Epithelial cell of proximal tubule (primary cell): ENCODE results near the gene GMNN. TPM values are rescaled to one million over a fixed set of nuclear protein-coding genes. Genes with fewer than 3 reads are reported as not detected.

Experiments
- DNase-seq: peaks from one replicate; pipeline ENCODE4 v3.0.0-alpha.2; 2011; ENCODE audit warnings: low read depth
- H3K4me3 ChIP-seq: 2 replicates; pipeline ENCODE4 v1.5.1; 2011; ENCODE audit warnings: low read depth, mild to moderate bottlenecking, low read length
- CTCF ChIP-seq: conservative IDR thresholded peaks from 2 replicates; pipeline ENCODE4 v1.5.1; 2012; ENCODE audit warnings: low read depth, mild to moderate bottlenecking, low read length
- total RNA-seq: library from RNA; depleted of rRNA; stranded (reverse); fragments of >200 nt; gene quantifications from 2 replicates; pipeline ENCODE4 v1.2.3, GENCODE V29; 2015

The GMNN gene
- total RNA-seq, 1 donor from 2014 or later: 65.3 TPM

GRCh38 chr6:24778121-24778520 lies 3.4 kb downstream of the GMNN start:
- no peak for TF ChIP-seq CTCF
- no peak for DNase-seq
- H3K4me3 ChIP-seq: no peak overlapping the region

GRCh38 chr6:24778878-24779277 lies 4.1 kb downstream of the GMNN start:
- no peak for DNase-seq
- H3K4me3 ChIP-seq: no peak overlapping the region
- no peak for TF ChIP-seq CTCF

GRCh38 chr6:24779416-24780016 lies 4.8 kb downstream of the GMNN start:
- no peak for DNase-seq
- TF ChIP-seq CTCF: no peak
- no peak overlapping the region for H3K4me3 ChIP-seq

GRCh38 chr6:24780206-24780605 lies 5.5 kb downstream of the GMNN start:
- no peak for TF ChIP-seq CTCF
- DNase-seq: no peak
- no peak overlapping the region for H3K4me3 ChIP-seq

GRCh38 chr6:24788031-24788665 lies 13.4 kb downstream of the GMNN start:
- TF ChIP-seq CTCF: no peak
- no peak for DNase-seq
- H3K4me3 ChIP-seq: no peak overlapping the region

GRCh38 chr6:24795106-24795505 lies 20.4 kb downstream of the GMNN start:
- no peak overlapping the region for H3K4me3 ChIP-seq
- no peak for DNase-seq
- TF ChIP-seq CTCF: no peak
